GM21423 (cell line): ENCODE measurements around the gene NTM.

ENCODE experiments used
- ATAC-seq: cut with Tn5 transposase; IDR thresholded peaks from one replicate; pipeline ENCODE4 v1.9.1; 2021; ENCODE audit warnings: mild to moderate bottlenecking, moderate library complexity; ENCODE audit not compliant: unreplicated experiment

The NTM gene

DNA sequence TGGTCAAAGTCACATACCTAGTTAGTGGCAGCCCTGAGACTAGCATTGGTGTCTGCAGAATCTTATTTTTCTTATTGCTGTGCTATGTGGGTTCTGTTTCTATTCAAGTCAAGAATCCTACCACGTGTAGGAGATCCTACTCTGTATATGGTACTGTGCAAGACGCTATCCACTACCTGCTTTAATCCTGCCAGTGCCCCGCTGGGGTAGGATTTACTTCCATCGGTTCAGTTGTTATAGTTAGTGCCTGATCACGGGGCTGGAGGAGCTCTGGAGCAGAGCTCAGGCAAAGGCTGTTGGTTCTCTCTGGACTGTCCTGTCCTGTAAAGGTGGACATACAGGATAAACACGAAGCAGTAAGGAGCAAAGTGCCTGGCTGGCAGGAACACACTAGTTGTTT, 167.9 kb downstream of the NTM start:
- ATAC-seq, result no peak

DNA sequence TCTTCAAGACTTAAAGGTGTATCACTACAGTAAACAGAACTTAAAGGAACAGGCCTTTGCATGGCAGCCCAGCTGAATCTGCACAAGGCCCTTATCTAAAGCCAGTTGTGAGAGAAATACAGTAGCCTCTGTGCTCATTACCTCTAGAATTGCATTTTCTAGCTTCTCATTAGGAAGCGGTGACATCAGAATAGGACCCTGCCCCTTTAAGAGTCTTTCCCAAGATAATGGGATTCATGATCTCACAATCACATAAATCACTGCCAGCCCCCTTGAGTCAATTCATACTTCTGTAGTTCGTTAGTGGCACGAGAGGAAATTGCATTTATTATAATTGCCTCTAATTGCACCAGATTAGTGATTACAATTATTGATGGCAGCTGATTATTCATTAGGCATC, 170.3 kb downstream of the NTM start:
- no peak for ATAC-seq

DNA sequence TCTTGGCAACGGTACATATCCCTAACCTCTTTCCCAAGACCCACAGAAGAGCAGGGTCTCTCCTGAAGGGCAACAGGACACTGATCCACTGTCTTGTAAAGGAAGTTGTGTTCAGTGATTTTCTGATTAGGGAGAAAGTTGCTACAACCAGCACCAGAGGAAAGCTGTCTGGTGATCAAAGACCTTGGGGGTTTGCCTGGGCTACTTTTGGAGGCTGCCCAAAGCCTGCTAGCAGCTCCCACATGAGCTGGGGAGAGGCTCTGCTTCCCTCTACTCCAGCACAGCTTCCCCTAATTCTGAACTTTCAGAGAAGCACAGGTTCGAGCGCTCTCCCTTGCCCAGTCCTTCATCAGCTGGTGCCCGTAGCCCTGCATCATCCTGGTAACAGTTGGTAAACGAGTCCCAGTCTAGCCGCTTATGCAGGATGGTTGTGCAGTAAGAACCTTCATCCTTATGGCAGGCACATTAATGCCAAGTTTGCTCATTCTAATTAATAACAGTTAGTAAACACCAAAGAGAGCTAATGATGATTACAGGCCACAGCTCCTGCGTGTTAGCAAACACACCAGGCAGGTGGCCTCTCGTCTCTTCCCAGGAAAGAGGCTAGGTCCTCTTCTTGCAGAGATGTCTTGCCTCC, 173.1 kb downstream of the NTM start:
- no peak for ATAC-seq

DNA sequence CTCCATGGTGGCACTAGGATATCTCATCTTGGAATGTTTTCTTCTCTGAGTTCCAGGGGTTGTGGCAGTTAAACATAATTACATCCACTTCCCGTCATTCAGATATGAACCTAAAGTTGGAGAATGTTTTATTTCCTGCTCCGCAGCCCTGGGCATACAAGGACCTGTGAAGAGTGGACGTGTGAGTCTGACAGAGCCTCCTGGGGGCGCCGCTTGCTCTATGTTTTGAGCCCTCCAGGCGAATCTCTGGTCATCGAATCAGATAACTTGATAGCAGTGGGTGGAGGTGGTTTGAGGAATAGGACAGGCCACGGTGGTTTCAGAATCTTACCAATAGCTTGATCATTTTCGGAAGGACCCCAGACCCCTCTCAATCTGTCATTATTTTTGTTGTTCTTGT, 174.2 kb downstream of the NTM start:
- no peak for ATAC-seq

DNA sequence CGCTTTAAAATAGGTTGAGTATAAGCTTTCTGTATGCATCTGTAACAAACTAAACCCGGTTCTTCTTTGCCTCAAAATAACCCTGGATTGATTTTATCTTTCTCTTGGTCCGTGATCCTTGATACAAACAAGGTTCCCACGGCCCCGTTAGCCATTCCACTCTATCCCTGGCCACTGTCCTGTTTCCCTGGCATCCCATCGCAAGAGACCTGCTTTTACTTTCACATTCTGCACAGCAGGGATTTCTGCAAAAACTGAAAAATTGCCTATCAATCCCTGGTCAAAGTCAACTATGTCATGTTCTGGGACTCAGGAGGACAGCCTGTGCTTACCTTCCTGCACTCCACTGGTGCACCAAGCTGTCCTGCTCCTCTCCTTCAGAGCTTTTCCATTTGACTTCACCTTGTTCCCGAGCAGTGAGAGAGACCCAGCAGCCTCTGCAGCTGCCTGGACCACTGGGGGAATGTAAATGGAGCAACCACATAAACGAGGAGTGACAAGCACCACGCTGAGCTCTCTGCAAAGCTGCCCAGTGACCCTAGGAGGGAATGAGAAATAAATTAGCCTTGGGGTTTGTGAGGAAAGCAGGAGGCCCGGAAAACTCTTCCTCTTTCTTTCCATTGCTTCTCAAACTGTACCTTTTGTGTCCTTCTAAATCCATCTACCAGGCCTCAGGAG, 175.9 kb downstream of the NTM start:
- ATAC-seq, result no peak

DNA sequence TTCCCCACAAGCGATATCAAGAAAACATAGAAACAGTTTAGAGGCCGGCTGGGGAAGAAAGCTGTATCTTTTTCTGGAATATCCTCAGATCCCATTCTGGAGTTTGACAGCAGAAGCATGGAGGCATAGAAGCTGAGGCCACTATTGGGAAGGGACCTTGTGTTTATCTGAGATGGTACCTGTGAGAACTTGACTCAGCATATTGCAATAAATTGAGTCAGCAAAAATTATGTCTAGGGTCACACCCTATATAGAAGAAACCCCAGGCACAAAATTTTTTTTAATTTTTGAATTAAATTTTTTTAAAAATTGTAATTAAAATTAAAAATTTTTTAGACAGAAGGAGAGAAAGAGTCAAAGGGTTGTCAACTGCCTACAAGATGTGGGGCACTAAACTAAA, 178.7 kb downstream of the NTM start:
- ATAC-seq, result no peak

DNA sequence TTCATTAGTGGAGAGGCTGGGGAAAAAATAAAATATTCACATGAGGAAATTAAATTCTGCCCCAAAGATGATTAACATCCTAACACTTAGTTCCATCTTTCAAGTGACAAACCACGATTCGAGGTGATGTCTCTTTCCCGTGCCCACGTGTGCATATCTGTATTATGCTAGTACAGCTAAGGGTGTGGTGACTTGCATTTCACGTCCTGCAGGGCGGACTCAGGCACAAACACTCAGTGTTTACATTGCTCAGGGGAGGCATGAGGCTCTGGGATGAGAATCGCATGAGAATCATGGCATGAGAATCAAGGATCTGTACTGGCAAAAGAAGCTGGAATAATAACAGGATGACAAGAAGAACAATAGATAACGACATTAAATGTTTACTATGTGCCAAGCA, 179.4 kb downstream of the NTM start:
- no peak for ATAC-seq

DNA sequence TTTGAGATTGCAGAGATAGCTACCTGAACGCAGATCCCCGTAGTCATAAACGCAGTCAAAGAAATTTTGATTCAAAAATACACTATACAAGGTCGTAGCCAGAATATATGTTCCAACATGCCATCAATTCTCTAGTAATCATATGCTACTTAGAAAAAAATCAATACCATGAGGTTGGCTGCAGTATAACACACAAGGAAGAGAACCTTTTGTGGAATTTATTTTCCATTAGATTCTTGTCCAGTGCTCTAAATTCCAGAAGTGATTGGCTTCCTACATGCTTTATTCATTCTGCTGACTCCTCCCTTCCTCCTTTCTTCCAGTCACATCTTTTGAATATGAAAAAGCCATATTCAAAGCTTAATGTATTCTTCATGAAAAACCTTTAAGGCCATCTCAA, 189.9 kb downstream of the NTM start:
- ATAC-seq, result no peak

DNA sequence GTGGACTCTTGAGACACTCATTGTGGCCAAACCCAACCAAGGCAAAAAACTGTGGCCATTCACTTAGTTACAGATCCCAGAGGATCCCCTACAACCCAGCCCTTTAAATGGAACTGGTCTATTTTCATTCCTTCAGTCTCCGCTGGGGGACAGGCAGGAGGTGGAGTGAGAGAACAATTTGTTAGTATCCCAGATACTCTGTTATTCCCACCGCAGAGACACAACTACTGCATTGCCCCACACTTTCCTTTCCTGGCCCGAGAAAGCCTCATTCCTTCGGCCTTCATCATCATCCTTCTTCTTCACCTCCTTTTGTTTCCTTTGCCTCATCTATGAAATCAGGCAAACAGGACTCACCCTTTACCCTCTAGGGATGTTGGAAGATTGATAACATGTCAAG, 191.1 kb downstream of the NTM start:
- ATAC-seq, result no peak

DNA sequence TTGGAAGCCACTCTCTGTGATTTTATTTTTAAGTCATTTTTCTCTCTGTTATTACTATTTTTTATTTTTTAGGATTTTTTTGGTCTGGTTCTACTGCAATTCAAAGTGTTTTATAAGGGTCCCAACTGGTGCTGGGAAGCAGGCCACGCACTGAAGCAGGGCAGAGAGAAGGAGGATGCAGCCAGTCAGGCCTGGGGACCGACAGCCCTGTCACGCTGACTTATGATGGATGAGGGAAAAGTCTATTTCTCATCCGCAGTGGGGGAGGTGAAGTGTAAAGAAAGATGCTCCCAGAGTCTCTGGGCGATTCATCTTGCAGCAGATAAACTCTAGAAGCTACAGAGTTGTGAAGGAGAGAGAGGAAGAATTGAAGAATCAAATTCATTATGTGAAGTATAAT, 191.6 kb downstream of the NTM start:
- ATAC-seq, result no peak

DNA sequence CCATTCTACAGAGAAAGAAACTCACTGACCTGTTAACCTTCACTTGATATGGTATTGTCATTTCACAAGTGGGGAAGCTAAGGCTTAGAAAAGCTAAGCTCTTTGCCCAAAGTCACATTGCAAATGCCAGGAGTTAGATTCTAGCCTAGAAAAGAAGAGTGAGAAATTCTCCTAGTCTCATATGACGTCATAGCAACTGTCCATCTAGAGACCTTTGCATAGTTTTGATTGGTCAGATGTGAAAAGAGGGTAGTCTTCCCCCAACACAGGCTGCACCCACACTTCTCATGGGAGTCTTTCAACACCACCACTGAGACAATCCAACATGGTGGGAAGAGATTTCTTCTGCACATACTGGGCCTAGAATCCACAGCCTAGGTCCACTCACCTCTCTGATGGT, 197.9 kb downstream of the NTM start:
- no peak for ATAC-seq

DNA sequence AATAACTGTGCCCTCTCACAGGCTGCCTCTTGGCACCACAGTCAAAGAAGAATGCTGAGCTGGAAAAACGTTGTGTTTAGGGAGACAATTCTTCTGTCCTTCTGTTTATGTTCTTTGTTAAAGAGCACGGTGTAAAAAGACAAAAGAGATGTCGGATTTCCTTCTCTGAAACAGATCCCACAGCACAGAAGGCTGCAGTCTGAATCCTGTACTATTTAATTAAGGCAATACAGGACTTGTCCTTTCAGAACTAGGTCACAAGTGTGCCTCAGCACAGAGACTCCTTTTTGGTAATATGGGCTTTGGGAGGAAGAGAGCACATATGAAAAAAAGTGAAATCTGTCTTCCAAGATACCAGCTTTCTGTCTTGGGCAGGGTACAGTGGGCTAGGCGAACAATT, 201.2 kb downstream of the NTM start:
- no peak for ATAC-seq

DNA sequence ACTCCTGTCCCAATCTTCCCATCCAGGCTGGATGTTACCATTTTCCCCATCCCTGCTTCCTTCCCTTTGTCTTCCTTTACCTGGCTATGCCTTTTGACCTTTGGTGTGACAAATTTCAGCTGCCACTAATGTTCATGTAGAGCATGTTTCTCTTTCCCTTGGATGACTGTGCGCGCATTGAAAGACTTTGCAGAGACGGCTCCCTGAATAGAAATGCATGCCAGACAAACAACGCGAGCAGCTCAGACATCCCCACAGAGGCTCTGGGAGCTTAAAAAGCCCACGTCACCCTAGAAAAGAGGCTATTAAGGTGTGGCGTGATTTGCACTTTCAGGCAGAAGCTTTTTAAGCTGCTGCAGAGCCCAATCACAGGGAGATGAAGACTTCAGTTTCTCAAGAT, 202.0 kb downstream of the NTM start:
- ATAC-seq, result no peak

DNA sequence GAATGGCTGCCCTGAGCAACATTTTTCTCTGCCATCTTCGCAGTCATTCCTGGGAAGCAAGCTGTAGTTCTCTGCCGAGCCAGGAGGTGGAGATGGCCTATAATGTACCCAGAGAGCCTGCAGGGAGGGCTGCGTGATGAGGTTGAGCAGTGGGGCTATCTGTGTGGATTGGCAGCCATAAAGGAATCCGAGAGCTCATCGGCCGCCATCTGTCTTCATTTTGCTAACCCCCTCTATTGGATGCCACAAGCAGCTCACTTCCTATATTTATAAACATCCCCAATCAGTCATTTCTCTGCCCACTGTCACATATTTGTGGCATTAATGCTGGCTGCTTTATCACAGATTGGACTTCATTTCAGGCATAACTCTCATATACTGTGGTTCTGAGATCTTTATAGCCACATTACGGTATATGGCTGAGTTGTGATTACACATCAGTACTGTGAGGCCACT, 209.5 kb downstream of the NTM start:
- no peak for ATAC-seq

DNA sequence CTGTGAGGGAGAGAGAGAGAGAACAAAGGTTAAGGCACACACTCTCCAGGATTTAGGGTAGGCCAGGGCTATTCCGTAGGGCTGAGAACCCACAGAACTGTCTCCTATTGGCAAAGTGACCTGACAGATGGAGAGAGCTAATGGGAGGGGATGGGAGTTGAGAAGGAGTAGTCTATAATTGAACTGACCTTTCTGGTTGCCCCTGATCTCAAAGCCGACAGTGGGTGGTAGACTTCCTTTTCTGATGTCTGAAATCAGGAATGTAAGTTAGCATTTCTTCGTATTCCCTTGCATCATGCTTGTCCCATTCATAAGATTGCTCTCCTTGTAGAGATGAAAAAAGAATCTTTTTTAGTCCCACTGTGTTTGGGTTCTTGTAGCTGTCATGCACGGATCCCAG, 210.1 kb downstream of the NTM start:
- ATAC-seq, result no peak

DNA sequence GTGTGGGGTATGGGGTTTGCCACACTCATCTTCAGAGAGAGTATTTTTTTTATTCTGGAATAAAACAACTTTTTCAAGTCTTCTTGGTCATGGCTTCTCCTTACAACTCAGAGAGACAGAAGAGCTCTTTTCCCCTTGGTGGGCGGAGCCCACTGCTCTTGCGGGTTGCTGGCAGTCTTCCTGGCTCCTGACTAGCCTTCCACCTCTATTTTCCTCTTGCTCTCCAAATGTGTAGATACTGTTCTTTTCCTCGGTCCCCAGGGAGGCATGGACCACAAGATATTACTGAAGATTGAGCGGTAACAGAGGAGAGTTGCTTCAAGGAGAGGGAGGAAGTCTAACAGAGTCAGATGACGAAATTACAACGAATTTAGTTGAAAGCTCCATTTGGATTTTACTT, 210.6 kb downstream of the NTM start:
- ATAC-seq, result no peak

DNA sequence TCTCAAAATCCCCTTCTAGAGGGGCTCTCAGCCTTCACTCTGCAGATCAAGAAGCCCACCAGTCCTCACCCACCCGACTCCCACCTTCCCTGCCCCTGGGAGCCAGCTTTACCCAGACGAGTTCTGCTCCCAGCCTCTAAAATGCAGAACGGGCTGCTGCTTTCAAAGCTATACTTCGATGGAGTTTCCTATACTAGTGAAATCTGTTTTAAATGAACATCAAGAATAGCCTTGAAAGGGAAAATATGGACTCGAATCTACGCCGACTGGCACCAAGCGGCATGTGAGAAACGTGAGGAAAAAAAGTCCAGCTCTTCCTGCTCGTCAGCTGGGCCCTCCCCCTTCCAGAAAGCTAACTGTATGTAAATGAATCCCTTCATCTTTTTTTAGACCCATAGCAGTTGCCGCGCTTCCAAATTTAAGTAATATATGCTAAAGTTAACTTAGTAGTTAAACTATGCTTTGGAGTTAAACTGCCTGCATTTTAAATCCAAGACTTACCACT, 211.7 kb downstream of the NTM start:
- no peak for ATAC-seq

DNA sequence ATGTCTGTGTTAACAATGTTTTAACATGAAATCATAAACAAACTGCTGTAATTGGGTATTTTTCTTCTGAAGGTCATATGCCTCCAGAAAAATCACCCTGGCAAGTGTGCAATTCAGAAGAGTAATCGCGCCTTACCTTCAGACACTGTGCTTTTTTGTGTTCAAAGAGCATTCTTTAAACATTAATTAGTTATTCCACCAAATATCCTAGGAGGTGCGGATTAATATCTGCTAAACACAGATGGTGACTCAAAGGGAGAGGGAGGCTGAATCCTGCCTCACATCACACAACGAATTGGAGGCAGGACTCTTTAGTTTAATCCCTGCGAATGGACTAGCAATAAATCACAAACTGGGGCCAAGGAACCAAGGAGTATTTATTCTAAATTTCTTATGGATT, 213.0 kb downstream of the NTM start:
- ATAC-seq, result no peak

DNA sequence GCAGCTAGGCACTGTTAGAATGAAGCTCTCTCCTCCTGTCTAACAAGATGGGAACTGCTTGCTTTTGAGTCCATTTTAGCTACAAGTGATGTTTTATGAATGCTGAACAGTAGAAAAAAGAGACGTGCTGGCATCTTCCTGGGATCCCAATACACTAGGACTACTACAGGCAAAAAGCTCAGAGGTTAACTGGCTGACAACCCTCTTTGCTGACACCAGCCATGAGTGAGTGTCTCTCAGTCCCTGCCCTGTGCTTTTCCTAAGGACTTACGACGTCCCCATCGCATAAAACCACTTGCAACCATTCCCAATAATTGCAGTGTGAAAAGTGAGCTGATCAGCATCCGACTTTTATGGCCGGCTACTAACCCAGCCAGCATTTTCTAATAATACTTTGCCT, 213.5 kb downstream of the NTM start:
- ATAC-seq, result no peak

DNA sequence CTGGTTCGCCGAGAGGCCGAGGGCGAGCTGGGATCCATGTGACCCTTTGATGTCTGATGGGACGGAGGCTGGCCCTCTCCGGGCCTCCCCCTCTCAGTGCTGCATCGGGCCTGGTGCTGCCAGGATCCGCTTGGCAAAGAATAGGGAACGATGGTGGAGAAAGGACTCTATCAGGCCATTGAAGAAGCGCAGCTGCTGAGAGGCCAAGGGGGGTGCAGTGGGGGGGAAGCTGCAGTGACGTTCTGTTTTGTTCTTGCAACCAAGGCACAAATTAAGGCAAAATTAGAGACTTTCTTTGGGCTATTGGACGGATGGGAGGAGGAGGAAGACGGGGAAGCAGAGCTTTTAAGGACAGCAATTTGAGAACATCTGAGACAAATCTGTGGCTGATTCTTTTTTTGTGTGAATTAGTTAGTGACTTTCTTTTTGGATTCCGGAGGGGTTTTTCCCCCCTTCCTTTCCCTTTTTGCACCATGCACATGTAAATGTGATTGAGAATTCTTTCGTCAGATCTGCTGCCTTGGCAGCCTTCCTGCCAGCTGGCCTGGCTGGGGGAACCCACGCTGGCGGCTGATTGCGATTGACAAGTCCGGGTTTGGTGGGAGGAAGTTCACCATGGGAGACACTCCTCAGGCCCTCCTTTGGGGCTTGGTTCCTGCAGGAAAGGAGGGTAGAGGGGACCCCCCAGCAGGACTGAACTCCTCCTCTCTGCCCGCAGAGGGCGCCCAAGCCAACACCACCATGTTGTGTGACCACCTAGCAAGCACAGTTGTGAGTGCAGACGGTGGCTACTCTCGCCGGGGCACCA, 214.6 kb downstream of the NTM start:
- no peak for ATAC-seq

DNA sequence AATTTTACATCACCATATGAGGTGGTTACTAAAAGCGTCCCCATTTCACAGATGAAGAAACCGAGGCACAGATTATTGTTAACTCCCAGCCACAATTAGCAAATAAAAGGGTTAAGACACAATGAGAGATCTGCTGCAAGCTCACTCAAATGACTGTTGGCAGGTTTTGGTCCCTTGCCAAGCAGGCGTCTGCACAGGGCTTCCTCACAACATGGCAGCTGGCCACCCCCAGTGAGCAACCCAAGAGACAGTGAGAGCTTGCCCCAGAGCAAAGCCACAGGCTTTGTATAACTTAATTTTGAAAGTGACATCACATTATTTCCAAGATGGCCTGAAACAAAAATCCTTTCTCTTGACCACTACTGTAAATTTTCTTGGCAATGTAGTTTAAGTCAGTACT, 217.6 kb downstream of the NTM start:
- no peak for ATAC-seq

DNA sequence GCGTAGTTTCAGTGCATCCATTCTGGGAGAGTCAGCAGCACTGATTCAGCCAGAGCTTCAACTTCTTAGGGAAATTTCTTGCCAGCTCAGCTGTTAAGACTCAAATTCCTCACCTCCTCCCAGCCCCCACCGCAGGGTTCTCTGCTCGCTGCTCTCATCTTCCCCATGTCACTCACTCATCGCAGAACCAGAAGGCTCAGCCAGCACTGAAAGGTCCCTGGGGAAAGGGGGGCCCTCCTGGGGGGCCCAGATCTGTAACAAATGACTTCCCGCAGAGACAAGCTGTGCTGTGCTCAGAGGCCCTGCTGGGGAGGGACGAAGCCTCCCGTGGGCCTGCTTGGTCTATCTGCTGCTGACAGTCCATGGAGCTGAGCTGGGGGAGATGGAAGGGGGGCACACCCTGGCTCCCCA, 220.6 kb downstream of the NTM start:
- ATAC-seq, result no peak
